Measurements from ENCODE around the gene RXRA.

RXRA gene

DNA sequence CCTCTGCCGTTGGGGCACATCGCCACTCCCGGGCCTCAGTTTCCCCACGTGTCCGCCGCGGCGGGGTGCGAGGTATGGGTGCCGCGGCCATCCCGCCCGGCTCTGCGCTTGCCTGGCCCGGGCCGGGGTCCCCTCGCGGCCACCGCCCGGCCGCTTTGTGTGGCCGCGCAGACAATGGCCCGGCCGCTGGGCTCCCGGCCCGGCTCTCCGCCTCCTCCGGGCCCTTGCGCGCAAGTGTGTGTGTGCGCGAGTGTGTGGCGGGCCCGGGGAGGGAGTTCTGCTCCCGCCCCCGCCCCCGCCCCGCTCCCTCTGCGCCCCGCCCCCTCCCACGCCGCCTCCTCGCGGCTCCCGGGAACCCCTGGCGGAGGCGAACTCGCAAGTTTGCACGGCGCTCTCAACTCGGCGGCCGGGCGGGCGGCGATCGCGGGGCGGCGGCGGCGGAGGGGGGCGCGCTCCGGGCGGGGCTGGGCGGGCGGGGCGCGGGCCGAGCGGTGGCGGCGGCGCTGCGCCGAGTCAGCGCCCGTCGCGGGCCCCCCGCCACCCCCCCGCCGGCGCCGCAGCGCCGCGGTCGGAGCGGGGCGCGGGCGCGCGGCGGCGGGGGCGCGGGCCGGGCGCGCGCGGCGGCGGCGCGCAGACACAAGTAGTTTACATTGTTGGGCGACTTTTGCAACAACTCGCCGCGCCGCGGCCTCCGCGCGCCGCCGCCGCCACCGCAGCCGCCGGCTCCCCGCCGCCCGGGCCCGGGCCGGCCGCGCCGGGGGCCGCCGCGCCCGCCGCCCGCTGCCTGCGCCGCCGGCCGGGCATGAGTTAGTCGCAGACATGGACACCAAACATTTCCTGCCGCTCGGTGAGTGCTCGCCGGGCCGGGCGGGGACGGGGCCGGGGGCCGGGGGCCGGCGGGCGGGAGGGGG, at the start of gene RXRA:
Gene RXRA (plus strand): TSS at position 643 of the 911 bp plus-strand sequence. CDS start 177 bp downstream, at position 820.
- DNase-seq (ENCODE audit: low read depth), result peak; percentile 70

DNA sequence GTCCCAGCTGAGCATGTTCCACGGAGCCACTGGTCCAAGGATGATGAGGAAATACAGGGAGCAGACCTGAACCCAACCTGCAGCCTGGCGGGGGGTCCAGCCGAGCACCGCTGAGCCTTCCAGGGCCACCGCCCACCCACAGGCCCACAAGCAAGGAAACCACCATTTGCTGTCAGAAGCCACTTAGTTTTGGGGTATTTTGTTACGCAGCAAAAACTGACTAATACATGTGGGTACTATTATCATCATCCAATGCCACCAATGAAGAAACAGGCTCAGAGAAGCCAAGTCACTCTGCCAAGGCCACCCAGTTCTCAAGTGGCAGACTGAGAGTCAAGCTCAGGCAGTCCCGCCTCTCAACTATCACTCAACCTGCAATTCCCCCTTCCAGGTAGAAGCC, 48.0 kb upstream of the RXRA start:
- DNase-seq (ENCODE audit: low read depth), result no peak

DNA sequence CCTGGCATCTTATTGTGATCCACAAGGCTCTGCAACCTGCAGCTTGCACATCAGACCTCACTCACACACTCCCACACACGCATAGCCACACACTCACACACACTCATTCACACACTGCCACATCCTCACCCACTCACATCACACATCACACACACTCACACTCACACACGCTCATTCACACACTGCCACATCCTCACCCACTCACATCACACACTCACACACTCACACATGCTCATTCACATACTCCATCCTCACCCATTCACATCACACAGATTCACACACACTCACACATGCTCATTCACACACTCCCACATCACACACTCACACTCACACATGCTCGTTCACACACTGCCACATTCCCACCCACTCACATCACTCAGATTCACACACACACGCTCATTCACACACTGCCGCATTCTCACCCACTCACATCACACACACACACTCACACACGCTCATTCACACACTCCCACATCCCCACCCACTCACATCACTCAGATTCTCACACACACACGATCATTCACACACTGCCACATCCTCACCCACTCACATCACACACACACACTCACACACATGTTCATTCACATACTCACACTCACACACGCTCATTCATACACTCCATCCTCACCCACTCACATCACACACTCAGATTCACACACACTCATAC, 47.1 kb upstream of the RXRA start:
- DNase-seq (ENCODE audit: low read depth), result no peak

DNA sequence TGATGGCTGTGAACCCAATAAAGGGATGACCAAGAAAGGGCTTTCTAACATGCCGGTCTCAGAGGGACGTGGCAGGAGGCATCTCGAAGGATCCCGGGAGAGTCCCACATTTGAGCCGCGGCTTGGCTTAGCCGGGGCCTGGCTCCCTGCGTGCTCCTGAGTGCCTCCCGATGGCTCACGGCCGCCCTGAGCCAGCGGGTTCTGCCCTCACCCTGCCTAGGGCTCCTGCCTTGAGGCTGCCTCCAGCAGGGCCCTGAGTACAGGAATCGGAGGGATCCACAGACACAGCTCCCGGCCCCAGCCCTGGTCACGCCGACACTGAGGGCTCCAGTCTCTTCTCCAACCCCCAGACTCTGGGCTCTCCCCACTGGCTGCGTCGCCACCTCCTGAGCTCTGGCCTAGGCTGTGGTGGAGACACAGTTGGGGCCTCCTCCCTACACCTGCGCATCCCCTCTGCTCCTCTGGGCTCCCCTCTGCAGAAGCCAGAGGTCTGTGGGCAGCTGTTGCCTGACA, 44.1 kb upstream of the RXRA start:
- no peak for DNase-seq (ENCODE audit: low read depth)

DNA sequence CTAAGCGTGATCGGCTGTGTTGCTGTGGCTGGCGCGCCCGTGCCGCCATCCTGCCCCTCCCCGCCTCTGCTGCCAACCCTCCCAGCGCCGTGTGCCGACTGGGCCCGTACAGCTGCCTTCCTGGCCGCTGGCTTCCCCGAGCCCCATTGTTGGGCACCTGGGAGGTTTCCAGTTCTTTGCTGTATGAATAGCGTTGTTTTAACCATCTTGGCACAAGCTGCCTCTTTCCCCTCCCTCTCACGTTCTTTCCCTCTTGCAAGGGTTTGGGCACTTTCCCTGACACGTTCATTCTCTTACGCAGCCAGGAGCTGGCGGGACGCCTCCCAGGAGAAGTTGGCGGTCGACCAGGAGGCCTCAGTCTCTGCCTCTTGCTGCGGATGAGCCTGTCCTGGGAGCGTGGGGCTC, 43.1 kb upstream of the RXRA start:
- no peak for DNase-seq (ENCODE audit: low read depth)

DNA sequence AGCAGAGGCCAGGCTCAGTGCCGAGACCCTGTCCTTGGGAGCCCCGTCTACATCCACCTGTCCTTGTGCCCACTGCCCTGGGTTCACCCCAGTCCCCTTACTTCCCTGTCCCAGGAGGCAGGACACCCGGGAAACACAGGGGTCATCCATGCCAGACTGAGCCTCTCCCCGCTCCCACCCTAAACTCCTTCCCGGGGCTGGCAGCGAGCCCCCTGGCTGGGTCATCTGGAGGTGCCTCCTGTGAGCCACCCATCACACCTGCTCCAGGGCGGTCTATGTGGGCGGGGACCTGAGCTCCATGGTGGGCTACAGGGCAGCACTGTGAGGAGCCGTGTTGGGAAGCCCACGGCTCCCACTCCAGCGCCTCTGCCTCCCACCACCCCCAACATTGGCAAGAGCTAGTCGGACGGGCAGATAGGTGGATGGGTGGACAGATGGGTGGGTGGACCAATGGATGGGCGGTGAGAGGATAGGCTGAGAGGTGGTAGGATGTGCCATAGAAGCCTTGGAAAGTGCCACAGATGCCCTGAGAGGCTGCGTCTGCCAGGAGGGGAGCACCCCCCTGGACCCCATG, 42.5 kb upstream of the RXRA start:
- DNase-seq (ENCODE audit: low read depth), result no peak

DNA sequence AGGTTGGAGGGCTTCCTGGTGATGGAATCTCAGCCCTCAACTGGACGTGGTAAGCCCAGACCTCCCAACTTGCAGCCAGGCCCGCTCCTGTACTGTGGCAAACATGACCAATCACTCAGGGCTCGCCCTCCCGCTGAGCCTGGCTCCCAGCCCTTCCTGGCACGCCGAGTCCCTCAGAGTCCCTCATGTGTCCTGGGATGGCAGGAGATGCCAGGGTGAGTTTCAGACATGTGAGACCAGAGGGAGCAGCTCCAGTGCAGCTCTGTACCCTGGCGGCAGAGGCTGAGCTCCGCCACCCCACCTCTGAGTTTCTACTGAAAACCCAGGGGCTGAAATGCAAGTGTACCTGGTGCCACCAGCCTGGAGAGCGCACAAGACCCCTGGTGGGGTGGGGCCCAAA, 42.0 kb upstream of the RXRA start:
- no peak for DNase-seq (ENCODE audit: low read depth)

DNA sequence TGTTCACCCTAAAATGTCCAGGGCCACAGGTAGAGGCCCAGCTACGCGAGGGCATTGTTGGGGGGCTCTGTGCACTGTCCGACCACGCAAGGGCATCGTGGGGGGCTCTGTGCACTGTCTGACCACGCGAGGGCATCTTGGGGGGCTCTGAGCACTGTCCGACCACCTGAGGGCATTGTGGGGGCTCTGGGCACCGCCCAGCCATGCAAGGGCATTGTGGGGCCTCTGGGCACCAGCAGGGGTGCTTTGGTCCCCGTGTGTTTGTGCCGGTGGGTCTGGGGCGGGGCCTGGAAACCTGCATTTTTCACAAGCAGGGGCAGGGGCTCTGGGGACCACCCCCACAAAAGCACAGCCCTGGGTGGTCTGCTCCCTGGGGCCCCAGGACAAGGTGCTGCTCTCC, 41.5 kb upstream of the RXRA start:
- no peak for DNase-seq (ENCODE audit: low read depth)

DNA sequence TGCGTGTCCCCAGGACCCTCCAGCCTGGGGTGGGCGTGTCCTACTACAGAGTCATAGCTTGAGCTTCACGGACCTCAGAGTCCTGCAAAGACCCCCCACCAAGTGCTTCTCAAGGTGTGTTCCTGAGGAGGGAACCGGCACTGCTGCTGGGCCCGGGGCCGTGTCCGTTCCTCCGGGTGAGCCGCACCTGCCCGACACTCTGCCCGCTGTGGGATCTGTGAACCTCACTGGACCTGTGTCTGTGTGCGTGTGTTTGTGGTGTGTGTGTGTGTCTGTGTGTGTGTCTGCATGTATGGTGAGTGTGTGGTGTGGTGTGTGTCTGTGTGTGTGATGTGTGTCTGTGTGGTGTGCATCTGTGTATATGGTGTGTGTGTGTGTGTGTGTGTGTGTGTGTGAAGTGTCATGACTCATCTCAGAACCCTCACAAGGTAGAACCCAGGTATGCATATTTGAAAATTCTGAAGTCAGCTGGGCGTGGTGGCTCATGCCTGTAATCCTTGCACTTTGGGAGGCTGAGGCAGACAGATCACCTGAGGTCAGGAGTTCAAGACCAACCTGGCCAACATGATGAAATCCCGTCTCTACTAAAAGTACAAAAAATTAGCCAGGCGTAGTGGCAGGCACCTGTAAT, 40.9 kb upstream of the RXRA start:
- DNase-seq (ENCODE audit: low read depth), result no peak

DNA sequence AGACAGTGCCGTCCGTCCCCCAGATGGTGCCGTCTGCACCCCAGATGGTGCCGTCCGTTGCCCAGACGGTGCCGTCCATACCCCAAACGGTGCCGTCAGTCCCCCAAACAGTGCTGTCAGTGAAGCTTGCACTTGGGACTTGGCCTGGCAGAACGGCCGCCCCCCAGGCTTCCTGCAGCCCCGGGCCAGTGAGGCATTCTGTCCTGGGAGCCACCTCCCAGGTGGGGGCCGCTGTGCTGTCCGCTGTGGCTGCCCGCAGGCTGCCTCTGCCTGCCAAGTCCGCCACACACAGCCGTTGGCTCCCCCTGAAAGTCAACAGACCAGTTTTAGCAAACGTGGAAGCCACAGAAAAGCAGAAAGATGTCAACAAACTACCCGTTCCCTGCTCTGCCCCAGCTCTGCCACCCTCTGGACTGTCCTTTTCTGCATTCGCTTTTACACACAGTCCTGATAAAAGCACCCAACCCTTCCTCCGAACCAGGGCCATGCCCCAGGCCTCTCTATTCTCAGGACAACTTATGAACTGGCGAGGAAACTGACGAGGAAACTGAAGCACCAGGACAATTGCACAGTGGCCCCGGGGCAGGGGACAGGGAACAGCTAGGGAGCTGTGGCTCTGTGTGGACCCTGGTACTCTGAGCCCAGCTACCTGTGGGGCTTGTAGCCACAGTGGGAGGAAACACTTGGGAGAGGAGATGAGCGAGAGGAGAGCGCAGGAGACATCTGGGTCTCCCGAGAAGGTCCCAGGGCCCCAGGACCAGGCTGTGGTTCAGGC, 39.6 kb upstream of the RXRA start:
- no peak for DNase-seq (ENCODE audit: low read depth)

DNA sequence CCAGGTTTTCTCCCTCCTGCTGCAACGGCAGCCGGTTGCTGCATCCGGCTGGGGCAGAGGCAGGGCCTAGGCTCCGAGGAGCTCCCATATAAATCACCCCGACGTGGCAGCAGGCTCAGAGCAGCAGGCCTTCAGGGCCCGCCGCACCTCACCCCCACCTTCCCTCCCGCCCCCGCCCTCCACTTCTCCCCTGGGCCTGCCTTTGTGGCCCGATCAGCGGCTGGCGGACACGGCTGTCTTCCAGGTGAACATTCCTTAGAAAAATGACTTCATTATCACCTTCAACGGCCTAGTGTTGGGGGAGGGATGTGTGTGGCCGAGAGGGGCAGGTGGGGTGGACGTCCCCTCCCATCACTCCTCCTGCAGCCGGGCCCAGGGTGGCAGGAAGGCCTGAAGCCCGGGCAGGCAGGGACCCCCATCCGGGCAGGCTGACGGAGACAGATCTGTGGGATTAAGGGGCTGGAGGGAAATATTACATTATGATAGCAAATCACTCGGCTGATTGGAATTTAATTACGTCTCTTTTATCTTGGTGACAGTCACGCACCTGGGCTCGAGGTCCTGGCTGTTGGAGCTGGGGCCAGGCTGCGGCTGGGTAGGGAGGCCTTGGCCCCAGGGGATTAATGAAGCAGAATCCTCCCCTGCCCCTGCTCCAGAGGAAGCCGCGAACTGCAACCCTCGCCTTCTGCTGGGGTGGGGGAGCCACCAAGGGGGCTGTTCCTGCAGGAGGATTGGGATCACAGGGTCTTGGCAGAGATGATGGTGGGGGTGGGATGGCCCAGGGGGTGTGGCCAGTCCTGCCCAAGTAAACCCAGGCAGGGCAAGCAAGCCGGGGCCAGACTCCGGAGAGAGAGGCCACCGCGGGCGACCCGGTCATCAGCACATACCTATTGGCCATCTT, 38.4 kb upstream of the RXRA start:
- DNase-seq (ENCODE audit: low read depth), result no peak

DNA sequence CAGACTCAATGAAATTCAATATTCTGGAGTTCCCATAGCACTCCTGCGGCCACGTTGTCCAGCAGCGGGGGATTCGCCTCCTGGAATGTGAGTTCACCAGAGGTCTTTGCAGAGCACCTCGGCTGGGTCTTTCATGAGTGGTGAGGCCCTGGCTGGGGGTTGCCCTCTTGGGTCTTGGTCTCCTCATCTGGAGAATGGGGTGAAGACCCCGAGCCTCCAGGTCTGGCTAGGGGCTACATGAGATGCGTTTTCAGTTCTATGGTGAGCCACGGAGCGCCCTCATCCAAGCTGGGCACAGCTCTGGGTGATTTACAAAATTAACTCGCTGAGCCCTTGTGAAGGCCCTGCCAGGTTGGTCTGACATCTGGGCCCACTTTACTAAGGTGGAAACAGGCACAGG, 37.5 kb upstream of the RXRA start:
- DNase-seq (ENCODE audit: low read depth), result no peak

DNA sequence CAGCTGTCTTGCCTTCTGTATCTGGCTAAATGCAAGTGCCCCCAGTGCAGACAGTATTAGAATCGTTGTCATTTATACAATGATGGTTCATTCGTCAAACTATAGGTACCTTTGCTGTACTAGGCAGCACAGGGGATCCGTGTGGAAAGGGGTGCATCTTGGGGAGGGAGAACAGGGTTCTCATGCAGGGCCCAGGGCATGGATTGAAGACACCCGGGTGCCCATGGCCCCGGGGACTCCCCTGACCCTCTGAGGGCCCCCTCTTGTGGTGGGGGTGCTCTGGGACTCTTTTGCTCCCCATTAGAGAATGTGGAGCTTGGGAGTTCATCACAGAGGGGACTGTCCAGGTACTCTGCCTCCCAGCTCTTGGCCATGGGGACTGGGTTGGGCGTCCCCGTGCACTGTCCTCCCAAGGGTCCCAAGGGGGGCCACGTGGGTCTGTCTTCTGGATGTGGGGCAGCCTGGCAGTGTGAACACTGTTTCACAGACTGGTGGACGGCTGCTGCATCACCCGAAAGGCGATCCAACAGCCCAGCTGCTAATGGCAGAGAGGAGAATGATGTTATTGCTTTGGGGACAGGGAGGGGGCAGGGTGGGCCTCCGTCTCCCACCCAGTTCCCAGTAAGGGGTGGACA, 36.9 kb upstream of the RXRA start:
- no peak for DNase-seq (ENCODE audit: low read depth)

DNA sequence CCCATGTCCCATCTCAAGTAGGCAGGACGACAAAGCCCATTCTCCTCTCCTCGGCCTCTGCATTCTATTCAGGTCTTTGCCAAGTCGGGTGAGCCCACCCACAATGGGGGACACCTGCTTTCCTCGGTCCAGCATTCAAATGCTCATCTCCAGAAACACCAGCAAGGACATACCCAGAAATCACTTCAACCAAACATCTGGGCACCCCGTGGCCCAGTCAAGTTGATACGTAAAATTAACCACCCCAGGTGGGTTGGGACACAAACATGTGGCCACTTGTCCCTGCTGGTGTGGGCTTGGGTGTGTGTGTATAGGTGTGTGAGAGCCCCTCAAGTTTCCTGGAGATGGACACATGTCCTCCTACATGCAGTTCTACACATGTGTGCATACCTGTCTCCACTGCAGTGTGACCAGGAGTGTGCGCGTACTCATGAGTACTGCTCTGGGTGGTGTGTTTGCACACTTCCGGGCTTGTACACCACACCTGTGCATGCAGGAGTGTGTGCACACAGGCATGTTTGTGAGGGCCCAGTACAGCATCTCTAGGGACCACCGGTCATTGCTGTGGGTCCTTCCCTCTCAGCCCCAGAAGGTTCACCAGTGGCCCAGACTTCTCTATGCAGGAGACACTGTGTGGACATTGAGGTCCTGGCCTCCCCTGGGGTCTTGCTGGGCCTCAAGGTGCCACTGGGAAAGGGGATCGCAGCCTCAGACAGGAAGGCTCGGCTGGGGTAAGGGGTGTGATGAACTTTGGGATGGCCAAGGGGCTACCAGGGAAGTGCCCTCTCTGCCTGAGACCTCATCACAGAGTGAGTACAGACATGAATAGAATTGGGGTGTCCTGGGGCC, 35.4 kb upstream of the RXRA start:
- DNase-seq (ENCODE audit: low read depth), result no peak

DNA sequence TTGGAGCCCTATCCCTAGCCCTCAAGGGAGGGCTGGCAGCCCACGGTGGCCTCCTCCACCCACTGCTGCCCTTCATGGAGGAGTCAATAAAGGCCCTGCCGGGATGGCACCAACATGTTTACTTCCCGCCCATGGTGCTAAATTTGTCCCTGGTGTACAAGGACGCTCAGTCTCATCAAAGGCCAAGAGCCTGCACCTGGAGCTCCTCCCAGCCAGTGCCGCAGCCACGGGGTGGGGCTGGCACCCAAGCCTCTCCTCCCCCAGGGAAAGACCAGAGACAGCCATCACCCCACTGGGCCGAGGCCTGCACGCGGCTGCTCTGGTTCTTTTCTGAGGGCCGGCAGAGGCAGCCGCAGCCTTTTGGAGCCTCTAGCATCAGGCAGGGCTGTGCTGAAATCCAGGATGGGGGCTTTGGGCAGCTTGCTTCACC, 34.8 kb upstream of the RXRA start:
- DNase-seq (ENCODE audit: low read depth), result no peak

DNA sequence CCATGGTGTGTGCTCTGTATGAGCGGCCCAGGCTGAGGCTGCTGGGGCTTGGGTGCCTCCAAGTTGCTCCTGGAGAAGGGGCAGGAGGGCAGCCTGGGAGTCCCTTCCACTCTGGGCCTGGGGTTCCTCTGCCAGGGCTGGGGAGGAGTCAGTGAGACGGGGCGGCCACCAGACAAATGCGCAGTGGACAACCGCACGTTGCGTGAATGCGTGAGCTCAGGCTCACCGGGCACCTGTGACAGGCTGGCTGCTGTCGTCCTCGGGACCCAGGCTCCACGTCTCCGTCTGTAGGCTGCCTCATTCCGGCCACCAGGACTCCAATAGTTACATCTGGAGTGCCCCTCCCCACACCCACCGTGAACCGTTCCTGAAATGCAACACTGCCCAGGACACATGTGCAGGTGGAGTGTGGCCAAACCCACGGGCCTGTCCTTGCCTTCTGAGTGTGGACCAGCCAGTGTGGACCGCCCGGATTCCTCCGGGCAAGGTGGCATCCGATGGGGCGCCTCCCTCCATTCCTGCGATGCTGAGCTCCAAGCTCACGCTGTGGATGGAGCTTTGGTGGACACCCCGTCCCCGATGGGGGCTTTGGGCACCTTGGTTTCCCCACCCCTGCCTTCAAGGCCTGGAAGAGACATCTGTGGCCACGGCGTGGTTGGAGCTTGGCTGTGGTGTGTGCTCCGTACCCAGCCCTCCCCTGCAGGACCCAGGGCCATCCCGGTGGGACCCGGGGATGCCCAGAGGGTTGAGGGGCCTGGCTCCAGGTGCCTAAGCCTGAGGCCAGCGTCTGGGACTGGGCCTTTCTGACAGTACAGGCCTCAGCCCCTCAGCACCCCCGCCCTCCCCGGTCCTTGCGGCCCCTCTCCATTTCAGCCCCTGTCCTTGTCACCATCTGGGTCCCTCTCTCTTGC, 34.0 kb upstream of the RXRA start:
- DNase-seq (ENCODE audit: low read depth), result no peak

DNA sequence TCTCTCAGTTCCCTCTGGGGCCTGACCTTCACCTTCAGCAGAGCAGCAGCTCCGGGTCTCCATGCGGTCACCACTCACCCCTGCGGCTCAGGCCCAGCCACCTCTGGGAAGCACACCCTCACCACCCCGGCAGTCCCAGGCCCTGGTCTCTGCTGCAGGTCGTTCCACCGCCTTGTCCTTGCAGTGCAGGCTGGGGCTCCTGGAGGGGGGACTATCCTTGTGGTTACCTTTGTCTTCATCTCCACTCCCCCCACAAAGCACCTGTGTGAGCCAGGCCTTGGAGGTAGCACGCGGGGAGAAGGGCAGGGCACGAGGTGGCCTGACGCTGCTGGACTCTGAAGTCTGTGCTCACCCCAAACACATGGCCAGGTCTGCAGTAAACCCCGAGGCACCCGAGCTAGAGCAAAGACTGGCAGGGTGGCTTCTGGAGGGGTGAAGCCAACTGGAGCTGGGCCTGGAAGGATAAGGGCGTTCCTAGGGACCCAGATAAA, 33.2 kb upstream of the RXRA start:
- DNase-seq (ENCODE audit: low read depth), result no peak

DNA sequence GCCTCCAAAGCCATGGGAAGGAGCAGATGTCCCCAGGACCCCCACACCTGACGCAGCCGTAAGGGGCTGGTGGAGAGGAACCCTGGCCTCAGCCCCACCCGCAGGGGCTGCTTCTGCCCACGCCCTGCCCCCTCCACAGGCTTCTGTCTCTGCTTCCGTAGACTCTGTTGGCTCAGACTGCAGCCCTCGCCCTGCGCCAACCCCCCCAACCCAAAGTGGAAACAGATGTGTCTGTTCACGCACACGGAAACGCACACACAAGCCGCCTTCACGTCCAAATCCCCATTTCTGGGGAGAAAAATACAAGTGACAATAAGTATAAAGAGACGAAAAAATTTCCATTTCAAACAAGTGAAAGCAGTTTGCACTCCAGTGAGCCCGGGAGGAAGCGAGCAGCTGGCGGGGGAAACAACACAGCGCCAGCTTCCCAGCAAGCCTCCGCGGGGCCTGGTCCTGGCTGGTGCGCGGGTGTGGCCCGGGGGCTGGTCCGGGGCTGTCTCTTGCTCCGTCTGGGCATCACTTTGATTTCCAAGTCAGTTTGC, 32.6 kb upstream of the RXRA start:
- DNase-seq (ENCODE audit: low read depth), result no peak

Measured in stimulated activated CD8-positive, alpha-beta memory T cell treated with anti-CD3 and anti-CD28 coated beads, Interleukin-12 subunit alpha, Interleukin-12 subunit beta, amount 100 ng/mL, for 4 hours (primary cell).